CD4-positive, alpha-beta T cell treated with Interleukin-17A for 4 hours (primary cell): ENCODE results near the gene TYMP.
A peak's percentile ranks its signal among the peaks of the same experiment; 100 is the strongest.

ENCODE experiments used
- DNase-seq: peaks from one replicate; pipeline ENCODE4 v3.0.0-alpha.2; 2020; ENCODE audit warnings: mixed read lengths

The TYMP gene, protein sequence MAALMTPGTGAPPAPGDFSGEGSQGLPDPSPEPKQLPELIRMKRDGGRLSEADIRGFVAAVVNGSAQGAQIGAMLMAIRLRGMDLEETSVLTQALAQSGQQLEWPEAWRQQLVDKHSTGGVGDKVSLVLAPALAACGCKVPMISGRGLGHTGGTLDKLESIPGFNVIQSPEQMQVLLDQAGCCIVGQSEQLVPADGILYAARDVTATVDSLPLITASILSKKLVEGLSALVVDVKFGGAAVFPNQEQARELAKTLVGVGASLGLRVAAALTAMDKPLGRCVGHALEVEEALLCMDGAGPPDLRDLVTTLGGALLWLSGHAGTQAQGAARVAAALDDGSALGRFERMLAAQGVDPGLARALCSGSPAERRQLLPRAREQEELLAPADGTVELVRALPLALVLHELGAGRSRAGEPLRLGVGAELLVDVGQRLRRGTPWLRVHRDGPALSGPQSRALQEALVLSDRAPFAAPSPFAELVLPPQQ

DNA sequence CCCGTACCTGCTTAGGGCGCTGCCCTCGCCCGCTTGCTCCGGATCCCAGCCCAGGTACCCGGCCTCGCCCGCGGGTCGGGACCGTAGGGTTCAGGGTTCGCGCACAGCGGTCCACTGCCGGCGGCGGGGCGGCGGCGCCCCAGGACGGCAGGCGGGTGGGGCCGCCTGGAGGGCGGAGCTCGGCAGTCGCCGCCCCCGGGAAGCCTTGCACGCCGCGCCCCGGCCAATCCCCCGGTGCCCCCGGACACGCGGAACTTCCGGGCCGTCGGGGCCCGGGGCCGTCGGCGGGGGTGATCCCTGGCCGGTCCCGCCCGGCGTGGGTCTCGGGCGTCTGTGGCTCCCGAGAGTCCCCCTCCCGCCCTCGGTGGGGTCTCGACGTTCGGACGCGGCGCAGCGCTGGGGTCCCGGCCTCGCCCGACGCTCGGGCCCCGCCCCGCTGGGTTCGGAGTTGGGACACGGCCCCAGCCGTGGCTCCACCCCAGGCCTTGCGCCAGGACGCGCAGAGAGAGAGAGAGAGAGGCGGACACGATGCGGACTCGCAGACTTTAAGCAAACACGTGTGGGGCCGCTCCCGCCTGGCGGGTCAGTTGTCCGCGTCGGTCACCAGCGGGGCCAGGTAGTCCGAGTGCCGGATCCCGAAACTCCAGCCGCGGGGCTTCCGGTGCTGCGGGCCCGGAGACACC, at the start of gene TYMP:
TYMP (minus strand) TSS at position 116 of the 683 bp plus-strand sequence. CDS start 303 bp downstream, outside the sequence.
- peak; percentile 75 for DNase-seq

DNA sequence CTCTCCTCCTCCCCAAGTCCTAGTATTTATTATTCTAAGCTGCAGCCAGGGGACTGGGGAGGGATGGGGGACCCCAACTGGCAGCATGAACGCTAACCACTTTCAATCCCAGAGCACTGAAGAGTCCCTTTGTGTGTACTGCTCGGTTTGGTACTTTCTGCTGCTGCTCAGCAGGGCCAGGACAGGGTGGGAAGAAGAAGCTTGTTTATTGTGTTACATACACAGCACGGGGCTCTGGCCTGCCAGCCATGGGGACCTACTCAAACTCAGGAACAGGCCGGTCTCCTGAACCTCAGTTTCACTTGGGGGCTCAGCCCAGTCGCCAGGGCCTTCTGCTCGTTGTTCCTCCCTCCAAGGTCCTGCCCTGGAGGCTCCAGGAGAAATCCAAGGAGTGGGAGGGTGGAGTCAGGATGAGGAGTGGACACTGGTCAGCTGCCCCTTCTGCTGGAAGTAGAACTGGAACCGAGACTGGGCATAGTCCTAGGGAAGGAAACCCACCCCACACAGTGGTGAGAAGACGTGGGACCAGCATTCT, 49.0 kb upstream of the TYMP start:
- no peak for DNase-seq

DNA sequence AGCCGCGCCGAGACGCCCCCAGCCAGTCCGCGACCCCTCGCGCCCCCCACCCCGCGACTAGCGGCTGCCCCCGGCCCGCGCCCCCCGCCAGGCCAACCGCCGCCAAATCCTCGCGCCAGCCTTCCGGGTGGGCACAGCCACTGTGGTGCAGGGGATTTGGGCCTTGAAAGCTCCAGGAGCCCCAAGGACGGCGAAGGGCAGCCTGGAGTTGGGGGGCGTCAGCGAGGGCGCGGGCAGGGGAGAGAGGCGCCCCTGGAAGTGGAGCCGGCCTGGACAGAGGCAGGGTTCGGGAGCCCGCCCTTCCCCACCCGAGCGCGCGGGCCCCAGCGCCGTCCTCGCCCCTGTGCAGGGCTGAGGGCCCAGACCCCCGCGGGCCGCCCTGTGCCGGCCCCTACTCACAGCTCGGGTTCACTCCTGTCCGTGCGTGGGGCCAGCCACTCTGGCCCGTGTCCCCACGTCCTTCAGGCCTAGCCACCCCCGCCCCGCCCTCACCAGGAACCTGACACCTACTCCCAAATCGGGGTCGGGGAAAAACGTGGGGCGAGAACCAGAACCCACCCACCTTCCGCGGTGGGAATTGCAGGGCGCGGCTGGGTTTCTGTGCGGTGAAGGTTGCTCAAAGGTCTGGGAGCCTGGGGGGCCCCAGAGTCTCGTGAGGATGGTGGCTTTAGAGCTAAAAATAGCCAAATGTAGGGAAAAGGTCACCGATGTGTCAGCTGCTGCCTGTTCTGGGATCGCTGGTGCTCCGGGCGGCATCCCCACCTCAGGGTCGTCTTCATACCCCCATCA, 48.4 kb upstream of the TYMP start, which contains the start of gene CPT1B:
CPT1B (minus strand) TSS at position 441 of the 789 bp plus-strand sequence. CDS start 512 bp downstream, outside the sequence.
- no peak for DNase-seq

DNA sequence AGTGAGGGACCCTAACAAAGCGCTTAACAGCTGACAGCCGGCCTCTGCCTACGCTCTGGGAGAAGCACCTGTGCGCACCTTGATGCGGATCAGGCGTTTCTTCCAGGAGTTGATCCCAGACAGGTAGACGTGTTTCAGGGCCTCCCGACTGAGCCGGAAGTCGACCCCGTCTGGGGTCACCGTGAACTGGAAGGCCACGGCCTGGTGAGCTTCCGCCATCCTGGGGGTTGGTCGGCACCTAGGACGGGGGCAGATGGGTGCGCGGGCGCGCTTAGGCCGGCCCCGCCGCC, 47.8 kb upstream of the TYMP start:
- DNase-seq = no peak

DNA sequence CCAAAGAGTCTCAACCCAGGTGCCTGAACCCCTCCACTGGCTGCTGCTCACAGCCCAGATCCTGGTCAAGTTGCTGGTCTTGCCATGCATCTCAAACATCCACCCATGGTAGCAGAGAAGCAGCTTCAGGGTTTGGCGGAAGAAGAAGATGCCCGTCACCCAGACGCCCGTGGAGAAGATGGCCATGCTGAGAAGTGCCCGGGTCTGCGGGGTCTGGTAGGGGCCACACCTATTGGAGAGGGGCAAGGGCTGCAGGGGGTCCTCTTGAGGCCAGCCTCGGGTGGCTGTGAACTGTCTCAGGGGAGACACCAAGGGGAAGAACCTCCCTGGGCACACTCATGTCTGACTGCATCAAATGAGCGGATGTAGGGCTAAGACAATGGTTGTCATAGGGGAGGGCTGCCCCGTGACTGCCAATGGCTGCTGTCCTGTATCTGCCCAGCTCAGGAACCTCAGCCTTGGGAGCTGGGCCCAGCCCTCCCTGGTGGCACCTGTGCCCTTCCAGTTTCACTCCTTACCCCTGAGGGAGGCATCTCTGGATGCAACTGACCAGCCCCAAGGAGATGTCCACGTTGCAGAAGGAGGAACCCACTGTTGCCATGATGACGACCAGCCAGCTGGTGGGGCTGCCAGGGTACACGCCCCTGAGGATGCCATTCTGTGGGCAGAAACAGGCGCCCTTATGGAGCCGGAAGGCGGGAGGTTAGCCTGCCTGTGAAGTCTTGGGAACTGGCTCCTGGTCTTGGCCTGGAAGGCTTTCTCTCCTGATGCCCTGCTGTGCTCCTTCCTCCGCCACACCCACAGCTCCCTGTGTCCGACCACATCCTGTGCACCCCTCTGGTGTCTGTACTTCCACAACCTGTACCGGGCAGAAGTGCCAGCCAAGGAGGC, 47.2 kb upstream of the TYMP start:
- peak; percentile 16 for DNase-seq

DNA sequence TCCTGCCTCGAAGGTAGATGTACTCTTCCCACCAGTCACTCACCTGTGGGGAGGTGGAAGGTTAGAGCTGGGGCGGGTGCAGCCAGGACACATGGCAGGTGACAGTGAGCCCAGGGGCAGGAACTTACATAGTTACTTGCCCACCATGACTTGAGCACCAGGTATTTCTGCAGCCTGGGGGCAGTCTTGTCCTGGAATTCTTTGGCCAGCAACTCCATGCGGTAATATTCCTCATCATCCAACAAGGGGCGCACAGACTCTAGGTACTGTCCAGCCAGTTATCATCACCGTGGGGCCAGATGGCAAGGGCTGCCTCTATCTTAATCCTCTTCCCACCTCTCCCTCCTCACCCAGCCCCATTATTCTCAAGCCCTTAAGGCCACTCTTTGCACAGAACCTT, 46.3 kb upstream of the TYMP start:
- no peak for DNase-seq

DNA sequence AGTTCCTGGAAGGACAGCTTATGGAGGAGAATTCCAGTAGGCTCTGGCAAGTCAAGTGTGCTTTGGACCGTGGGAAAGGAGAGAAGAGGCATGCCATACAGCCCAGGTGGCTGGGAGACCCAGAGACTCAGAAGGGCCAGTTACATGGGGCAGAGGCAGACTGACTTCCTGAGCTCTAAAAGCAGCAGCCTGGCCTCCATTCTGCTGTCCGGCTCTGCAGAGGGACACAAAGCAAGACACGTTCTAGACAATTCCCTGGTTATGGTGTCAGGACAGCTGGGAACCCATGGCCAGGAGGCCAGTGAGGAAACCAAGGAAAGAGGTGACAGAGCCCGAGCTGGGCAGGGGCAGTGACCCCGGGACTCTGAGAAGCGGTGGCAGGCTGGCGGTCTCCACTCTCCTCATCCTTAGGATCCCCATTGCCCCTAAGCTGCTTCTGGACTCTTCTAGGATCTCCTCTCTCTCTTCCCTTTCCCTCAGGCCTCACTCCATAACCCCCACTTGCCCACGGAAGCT, 45.7 kb upstream of the TYMP start:
- DNase-seq = no peak

DNA sequence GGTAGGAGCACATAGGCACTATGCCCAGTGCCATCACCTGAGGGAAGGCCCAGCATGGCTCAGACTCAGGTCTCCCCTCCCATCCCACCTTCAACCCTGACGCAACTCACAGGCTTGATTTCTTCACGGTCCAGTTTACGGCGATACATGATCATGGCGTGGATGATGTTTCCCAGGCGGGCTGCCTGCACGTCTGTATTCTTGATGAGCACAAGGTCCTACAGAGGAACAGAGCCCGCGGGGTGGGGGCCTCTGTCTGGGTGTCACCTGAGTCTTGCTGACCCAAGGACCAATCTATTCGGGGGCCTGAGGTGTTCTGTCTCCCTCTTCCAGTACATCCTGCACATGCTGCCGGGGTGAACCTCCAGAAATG, 44.6 kb upstream of the TYMP start:
- no peak for DNase-seq

DNA sequence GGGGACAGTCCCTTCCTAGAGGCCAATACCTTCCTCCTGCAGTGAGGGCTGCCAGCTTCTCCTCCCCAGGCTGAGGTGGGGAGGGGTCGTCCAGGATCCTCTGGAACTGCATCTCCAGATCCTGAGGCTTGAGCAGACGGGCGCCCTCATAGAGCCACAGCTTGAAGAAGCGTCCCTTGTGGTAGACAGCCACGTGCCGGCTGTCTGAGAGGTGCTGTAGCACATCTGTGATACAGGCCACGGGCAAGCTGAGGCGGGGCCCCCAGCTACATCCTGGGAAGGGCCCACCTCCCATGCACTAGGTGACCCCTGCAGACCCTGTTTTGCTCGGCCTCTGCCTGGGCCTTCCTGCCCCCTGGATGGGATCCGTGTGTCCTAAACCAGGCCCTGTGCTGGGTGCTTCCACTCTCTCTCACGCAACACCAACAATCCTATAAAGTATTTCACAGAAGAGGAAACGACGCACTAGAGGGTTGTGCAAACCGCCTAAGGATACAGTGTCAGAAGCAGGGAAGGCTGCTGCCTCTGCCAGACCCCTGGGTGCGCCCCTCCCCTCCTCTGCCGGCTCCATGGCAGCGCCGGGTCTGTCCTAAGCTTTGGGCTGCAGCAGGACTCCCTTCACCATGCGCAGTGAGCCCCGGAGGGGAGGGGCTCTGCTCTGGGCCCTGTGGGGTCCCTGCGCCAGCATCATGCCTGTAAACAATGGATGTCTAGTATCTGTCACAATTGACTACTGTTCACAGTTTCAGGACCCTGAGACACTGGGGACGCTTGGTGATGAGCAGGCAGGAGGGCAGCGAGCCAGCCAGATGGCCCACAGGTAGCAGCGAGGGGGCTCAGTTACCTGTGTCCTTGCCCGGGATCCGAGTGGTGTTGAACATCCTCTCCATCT, 43.9 kb upstream of the TYMP start:
- no peak for DNase-seq

DNA sequence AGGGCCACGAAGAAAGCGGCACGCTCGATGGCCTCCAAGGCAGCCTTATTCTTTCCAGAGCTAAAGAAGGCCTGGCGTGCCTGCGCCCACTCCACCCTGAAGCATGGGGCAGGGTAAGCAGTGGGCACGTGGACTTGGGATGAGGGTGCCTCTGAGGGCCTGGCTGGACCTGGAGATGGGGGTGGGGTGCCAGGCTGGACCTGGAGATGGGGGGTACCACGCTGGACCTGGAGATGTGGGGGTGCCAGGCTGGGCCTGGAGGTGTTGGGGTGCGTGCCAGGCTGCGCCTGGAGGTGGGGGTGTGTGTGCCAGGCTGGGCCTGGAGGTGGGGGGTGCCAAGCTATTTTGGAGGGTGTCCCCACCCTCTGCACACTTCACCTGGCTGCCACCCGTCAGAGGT, 43.2 kb upstream of the TYMP start:
- no peak for DNase-seq

DNA sequence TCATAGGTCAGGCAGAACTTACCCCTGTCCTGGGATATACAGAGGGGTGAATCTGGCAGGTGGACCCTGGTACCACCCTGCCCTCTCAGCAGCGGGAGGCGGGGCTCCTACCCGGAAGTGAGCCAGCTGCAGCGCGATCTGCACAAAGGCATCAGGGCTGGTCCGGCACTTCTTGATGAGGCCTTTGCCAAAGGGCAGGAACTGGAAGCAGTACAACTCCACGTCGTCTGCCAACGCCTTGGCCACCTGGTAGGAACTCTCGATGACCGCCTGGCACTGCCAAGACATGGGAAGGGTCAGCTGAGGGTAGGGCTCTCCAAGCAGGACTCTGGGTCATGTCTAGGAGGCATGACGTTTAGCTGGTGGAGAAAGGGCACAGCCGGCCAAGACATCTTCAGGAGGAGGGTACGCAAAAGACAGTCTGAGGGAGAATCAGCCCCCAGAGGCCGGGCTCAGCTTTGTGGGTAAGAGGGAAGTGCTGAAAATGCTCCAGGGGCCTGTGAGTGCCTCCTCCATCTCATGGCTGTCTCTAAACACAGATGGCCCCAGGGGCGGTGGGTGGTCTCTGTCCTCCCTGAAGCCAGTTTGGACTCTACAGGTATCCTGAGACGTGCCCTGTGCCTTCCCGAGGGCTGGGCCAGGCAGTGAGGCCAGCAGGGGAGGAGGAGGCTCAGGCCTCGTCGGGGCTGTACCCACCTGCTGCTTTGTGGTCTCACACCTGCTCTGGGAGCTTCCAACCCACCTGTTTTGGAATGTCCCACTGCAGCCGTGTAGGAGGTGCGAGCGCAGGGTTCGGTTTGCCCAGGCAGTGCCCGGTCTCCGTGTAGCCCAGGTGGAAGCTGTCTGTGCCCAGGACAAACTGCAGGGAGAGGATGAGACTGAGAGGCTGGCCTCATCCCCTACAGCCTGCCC, 41.7 kb upstream of the TYMP start:
- no peak for DNase-seq

DNA sequence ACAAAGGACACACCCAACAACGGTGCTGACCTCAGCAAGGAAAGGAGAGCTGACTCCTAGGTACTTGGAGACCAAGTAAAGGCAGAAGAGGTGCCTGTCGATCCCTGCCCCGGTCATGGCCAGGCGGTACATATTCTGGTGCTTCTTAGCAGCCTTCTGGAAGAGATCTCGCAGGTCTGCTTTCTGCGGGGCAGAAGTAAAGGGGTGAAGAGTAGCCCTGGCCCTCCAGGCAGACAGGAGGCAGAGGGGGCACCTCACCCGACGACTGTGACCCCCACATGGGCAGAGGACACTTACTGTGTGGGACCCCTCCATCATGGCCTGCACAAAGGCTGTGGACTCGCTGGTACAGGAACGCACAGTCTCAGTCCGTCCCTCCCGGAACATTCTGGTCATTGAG, 41.0 kb upstream of the TYMP start:
- no peak for DNase-seq

DNA sequence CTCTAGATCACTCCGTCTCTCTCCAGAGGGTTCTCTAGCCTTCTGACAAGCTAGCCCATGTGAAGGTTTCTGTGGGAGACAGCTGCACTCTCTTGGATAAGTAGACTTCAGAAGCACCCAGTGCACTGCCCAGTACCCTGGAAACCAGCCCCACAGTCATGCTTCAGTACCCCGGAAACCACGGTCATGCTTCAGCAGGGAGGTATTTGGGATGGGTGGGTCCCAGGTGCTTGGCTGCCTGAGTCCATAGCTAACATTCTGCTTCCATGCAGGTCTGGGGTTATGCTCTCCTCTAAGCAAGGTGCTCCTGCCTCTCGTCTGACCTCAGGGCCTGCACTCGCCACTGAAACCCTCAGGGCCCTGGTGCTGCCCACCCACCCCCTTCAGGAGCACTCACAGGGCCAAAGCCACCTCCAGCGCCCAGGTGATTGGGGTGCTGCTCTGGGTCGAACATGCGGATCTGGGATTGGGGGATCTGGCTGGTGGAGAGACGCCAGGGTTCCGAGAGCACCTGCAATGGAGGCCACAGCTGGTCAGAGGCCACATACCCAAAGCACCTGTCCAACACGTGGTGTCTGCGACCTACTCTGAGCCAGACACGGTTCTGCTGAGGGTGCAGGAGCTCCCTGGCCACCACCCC, 40.2 kb upstream of the TYMP start:
- DNase-seq = no peak

DNA sequence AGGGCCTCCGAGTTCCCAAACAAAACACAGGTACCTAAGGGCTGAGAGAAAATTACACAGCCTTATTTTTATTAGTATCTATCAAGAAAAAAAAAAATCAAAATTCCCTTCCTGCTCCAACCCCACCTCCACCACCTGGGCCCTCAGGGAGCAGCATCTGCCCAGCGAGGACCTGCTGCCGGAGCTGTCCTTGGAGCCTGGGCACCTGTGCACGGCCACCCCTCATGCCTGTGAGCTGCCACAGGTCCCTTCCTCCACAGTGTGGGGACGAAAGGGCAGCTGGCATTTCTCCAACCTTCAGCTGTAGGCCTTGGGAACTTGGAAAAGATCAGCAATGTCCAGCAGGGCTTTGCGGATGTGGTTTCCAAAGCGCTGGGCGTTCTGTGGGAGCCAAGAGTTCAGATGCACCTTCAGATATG, 39.2 kb upstream of the TYMP start:
- DNase-seq = no peak

DNA sequence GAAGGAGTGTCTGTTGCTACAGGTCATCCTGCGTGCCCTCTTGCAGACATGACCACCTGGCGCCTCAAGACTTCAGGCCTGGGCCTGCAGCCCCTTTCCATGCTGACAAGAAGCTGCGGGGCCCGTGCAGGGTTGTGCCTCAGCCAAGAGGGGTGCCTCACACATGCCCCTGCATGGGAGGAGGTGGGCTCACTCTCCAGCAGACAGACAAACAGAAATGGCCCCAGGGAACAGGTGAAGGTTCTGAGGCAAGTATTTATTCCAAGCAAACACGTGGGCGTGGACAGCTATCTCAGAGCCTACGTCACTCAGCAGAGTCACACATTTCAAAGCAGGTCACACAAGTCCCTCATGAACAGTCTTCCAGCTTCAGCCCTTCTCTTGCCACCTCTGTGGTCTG, 38.8 kb upstream of the TYMP start:
- no peak for DNase-seq

DNA sequence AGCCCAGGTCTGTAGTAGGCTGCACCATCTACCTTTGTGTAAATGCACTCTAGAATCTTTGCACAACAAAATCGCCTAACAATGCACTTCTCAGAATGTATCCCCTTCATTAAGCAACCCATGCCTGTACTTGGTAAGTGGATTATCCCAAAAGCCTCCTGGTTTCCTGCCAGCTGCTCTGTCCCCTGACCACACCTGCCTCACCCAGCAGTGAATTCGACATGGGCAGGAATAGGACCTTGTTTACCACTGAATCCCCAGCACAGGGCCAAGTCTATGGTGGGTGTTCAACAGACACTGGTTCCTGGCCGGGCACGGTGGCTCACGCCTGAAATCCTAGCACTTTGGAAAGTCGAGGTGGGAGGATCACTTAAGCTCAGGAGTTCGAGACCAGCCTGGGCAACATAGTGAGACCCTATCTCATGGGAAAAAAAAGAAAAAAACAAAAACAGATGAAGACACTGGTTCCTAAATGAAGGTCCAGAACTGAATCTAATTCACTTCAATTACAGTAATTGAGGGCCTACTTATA, 38.0 kb upstream of the TYMP start:
- no peak for DNase-seq

DNA sequence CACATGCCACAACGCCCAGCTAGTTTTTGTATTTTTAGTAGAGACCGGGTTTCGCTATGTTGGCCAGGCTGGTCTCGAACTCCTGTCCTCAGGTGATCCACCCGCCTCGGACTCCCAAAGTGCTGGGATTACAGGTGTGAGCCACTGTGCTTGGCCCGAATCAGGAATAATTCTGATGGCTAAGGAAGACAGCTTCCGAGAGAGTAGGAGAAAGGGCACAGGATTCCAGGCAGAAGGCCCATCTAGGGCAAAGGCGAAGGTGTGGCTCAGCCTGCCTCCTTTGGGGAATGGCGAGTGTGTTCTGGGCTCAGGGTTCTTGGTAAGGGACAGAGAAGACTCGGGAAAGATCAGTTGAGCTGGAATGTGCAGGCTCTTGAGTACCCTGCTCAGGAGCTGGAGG, 34.5 kb upstream of the TYMP start:
- DNase-seq = no peak

DNA sequence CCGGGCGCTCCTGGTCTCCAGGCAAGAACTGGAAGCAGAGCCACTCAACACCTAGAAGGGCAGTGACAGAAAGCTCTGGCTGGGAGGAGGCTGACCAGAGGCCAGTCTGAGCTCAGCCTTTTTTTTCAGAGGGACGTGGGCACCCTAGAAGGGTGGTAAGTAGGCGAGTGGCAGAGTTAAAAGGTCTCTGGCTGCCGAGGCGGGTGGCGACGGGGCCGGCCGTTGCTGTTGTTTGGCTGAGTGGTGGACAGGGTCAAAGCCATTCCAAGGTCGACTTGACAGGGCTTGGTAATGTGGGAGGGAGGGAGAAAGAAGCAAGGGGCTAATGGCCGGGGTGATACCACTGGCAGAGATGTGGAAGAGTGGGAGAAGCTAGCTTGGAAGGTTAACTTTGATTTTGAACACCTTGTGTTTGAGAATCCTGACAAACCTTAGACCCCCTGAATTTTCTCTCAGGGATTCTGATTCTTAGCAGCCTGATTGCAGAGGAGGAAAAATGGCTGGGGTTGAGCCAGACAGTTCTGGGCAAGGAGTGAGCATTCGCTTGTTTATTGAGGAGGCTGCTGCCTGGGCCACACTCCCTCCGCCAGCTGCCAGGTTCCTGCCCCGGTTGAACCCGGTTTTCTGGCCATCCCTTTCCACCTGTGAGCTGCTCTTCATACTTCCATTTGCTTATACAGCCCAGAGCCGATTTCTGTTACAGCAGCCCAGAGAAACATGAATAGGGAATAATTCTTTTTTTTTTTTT, 33.8 kb upstream of the TYMP start:
- no peak for DNase-seq
